Nephron (organoid): ENCODE results near the gene CAMKMT.
"Not testable (repeated sequence)": the region's sequence is repeated elsewhere in the genome, so short reads cannot be mapped to it uniquely, and the experiment has no call there.

Source experiments
- H3K27ac Mint-ChIP-seq, 3 experiments: 2 replicates each; pipeline ENCODE4 v1.8.0; 2020; ENCODE audit warnings: mixed read lengths in 3 of 3, mild to moderate bottlenecking in 2 of 3, moderate library complexity in 1 of 3
- H3K27me3 Mint-ChIP-seq: 2 replicates; pipeline ENCODE4 v1.8.0; 2021; ENCODE audit warnings: low read depth, mild to moderate bottlenecking, moderate library complexity, mixed read lengths
- H3K36me3 Mint-ChIP-seq: 2 replicates; pipeline ENCODE4 v1.8.0; 2020; ENCODE audit warnings: low read depth, mixed read lengths
- H3K4me1 Mint-ChIP-seq: 2 replicates; pipeline ENCODE4 v1.8.0; 2020; ENCODE audit warnings: mixed read lengths
- H3K4me3 Mint-ChIP-seq, 3 experiments: 2 replicates each; pipeline ENCODE4 v1.8.0; 2020; ENCODE audit warnings: mild to moderate bottlenecking in 3 of 3, mixed read lengths in 3 of 3, moderate library complexity in 2 of 3
- H3K9me3 Mint-ChIP-seq: 2 replicates; pipeline ENCODE4 v1.8.0; 2020; ENCODE audit warnings: mixed read lengths
- TF ChIP-seq, protein P1 (sequence below), 3 experiments: fragments of 200-600 bp; sonication (generic); IDR thresholded peaks; one replicate each; pipeline ENCODE4 v1.5.0; 2021; ENCODE audit warnings: antibody characterized with exemption in 3 of 3; ENCODE audit not compliant: unreplicated experiment in 3 of 3

The CAMKMT gene

GRCh38 chr2:44496130-44496529 is 134.4 kb downstream of the CAMKMT start:
- Mint-ChIP-seq H3K4me1 (no peaks in the 10 kb centered on the region), H3K36me3 (no peaks in the 10 kb centered on the region), H3K9me3 (no peaks in the 10 kb centered on the region), H3K27me3 (no peaks in the 10 kb centered on the region), H3K27ac (peak overlapping the region in 1 of 3 experiments; percentile 54), H3K4me3 (no peak overlapping the region)
- TF ChIP-seq, protein P1, sequence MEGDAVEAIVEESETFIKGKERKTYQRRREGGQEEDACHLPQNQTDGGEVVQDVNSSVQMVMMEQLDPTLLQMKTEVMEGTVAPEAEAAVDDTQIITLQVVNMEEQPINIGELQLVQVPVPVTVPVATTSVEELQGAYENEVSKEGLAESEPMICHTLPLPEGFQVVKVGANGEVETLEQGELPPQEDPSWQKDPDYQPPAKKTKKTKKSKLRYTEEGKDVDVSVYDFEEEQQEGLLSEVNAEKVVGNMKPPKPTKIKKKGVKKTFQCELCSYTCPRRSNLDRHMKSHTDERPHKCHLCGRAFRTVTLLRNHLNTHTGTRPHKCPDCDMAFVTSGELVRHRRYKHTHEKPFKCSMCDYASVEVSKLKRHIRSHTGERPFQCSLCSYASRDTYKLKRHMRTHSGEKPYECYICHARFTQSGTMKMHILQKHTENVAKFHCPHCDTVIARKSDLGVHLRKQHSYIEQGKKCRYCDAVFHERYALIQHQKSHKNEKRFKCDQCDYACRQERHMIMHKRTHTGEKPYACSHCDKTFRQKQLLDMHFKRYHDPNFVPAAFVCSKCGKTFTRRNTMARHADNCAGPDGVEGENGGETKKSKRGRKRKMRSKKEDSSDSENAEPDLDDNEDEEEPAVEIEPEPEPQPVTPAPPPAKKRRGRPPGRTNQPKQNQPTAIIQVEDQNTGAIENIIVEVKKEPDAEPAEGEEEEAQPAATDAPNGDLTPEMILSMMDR (IDR thresholded peaks at IDR 0.05; ENCODE audit: unreplicated experiment in 3 of 3) = no peak

- H3K27ac Mint-ChIP-seq = no peak overlapping the region
- no peaks in the 10 kb centered on the region for H3K4me1 Mint-ChIP-seq
- TF ChIP-seq, protein P1 (IDR thresholded peaks at IDR 0.05; ENCODE audit: unreplicated experiment in 3 of 3) = no peak
- no peaks in the 10 kb centered on the region for H3K9me3 Mint-ChIP-seq
- H3K36me3 Mint-ChIP-seq = no peaks in the 10 kb centered on the region
- H3K4me3 Mint-ChIP-seq = no peak overlapping the region
- H3K27me3 Mint-ChIP-seq = no peaks in the 10 kb centered on the region
Measured at GRCh38 chr2:44498551-44498950, 136.8 kb downstream of the CAMKMT start.

- not testable (repeated sequence) for H3K9me3 Mint-ChIP-seq, H3K4me1 Mint-ChIP-seq, H3K4me3 Mint-ChIP-seq, H3K27ac Mint-ChIP-seq, H3K36me3 Mint-ChIP-seq, H3K27me3 Mint-ChIP-seq
Measured at GRCh38 chr2:44505664-44506063, 143.9 kb downstream of the CAMKMT start.

- no peak overlapping the region for H3K27ac Mint-ChIP-seq
- H3K4me1 Mint-ChIP-seq = no peaks in the 10 kb centered on the region
- TF ChIP-seq, protein P1 (IDR thresholded peaks at IDR 0.05; ENCODE audit: unreplicated experiment in 3 of 3) = no peak
- no peaks in the 10 kb centered on the region for H3K36me3 Mint-ChIP-seq
- H3K27me3 Mint-ChIP-seq = no peaks in the 10 kb centered on the region
- no peak overlapping the region for H3K4me3 Mint-ChIP-seq
- H3K9me3 Mint-ChIP-seq = peaks cover 3% of the 10 kb centered on the region
Measured at GRCh38 chr2:44510246-44510645, 148.5 kb downstream of the CAMKMT start.

GRCh38 chr2:44515416-44515815 is 153.7 kb downstream of the CAMKMT start:
- TF ChIP-seq, protein P1 (IDR thresholded peaks at IDR 0.05; ENCODE audit: unreplicated experiment in 3 of 3) = no peak
- H3K27me3 Mint-ChIP-seq = no peaks in the 10 kb centered on the region
- peaks cover 6% of the 10 kb centered on the region for H3K9me3 Mint-ChIP-seq
- no peak overlapping the region for H3K27ac Mint-ChIP-seq
- H3K36me3 Mint-ChIP-seq = no peaks in the 10 kb centered on the region
- no peaks in the 10 kb centered on the region for H3K4me1 Mint-ChIP-seq
- H3K4me3 Mint-ChIP-seq = no peak overlapping the region

- H3K36me3 Mint-ChIP-seq = peaks cover 8% of the 10 kb centered on the region
- no peaks in the 10 kb centered on the region for H3K4me1 Mint-ChIP-seq
- no peak overlapping the region for H3K27ac Mint-ChIP-seq
- TF ChIP-seq, protein P1 (IDR thresholded peaks at IDR 0.05; ENCODE audit: unreplicated experiment in 3 of 3) = no peak
- H3K27me3 Mint-ChIP-seq = no peaks in the 10 kb centered on the region
- H3K9me3 Mint-ChIP-seq = peaks cover 22% of the 10 kb centered on the region
- no peak overlapping the region for H3K4me3 Mint-ChIP-seq
Measured at GRCh38 chr2:44519026-44519425, 157.3 kb downstream of the CAMKMT start.
